Measurements from ENCODE around the gene CLIC4. TPM values are rescaled to one million over a fixed set of nuclear protein-coding genes. Genes with fewer than 3 reads are reported as not detected.

CLIC4 gene
- total RNA-seq, 1 experiment from 2014 or later, result 62.7 TPM

GRCh38 chr1:24875991-24876506 lies 130.8 kb downstream of the CLIC4 start:
- peaks cover 45% of the 10 kb centered on the region for H3K27me3 Mint-ChIP-seq (ENCODE audit: unreplicated experiment)
- no peak for TF ChIP-seq CTCF (IDR thresholded peaks at IDR 0.05; ENCODE audit: unreplicated experiment)
- intact Hi-C loops (cut with micrococcal nuclease; ENCODE audit: unreplicated experiment), result no loop called here
- H3K27ac Mint-ChIP-seq (ENCODE audit: unreplicated experiment), result no peak overlapping the region
- no peaks in the 10 kb centered on the region for H3K9me3 Mint-ChIP-seq (ENCODE audit: low read depth, unreplicated experiment)
- CTCF ChIA-PET, result interaction anchor here (0.5 kb wide), 1 partner anchor 589 kb away, joined by 3 read pairs; no protein-coding TSS in a partner anchor
- no TSS peak for BruUV-seq (replicated peaks)
- no peaks in the 10 kb centered on the region for H3K4me1 Mint-ChIP-seq (ENCODE audit: low read depth, unreplicated experiment)
- H3K4me3 Mint-ChIP-seq (ENCODE audit: low read depth, unreplicated experiment), result no peak overlapping the region
- DNase-seq, result no peak
- H3K36me3 Mint-ChIP-seq (ENCODE audit: insufficient read depth, unreplicated experiment), result no peaks in the 10 kb centered on the region

- H3K4me3 Mint-ChIP-seq (ENCODE audit: low read depth, unreplicated experiment), result no peak overlapping the region
- no TSS peak for BruUV-seq (replicated peaks)
- H3K27me3 Mint-ChIP-seq (ENCODE audit: unreplicated experiment), result peaks cover 44% of the 10 kb centered on the region
- CTCF ChIA-PET, result no interaction called here
- no peak for TF ChIP-seq CTCF (IDR thresholded peaks at IDR 0.05; ENCODE audit: unreplicated experiment)
- no peaks in the 10 kb centered on the region for H3K4me1 Mint-ChIP-seq (ENCODE audit: low read depth, unreplicated experiment)
- no peak overlapping the region for H3K27ac Mint-ChIP-seq (ENCODE audit: unreplicated experiment)
- no peaks in the 10 kb centered on the region for H3K36me3 Mint-ChIP-seq (ENCODE audit: insufficient read depth, unreplicated experiment)
- DNase-seq, result no peak
- intact Hi-C loops (cut with micrococcal nuclease; ENCODE audit: unreplicated experiment), result no loop called here
- H3K9me3 Mint-ChIP-seq (ENCODE audit: low read depth, unreplicated experiment), result no peaks in the 10 kb centered on the region
These were observed 132.8 kb downstream of the CLIC4 start for GRCh38 chr1:24878045-24878444.

GRCh38 chr1:24878775-24879742 lies 133.8 kb downstream of the CLIC4 start:
- no TSS peak for BruUV-seq (replicated peaks)
- H3K4me3 Mint-ChIP-seq (ENCODE audit: low read depth, unreplicated experiment), result no peak overlapping the region
- no peaks in the 10 kb centered on the region for H3K4me1 Mint-ChIP-seq (ENCODE audit: low read depth, unreplicated experiment)
- no peak overlapping the region for H3K27ac Mint-ChIP-seq (ENCODE audit: unreplicated experiment)
- peaks cover 54% of the 10 kb centered on the region for H3K27me3 Mint-ChIP-seq (ENCODE audit: unreplicated experiment)
- CTCF ChIA-PET, result no interaction called here
- intact Hi-C loops (cut with micrococcal nuclease; ENCODE audit: unreplicated experiment), result no loop called here
- TF ChIP-seq CTCF (IDR thresholded peaks at IDR 0.05; ENCODE audit: unreplicated experiment), result no peak
- H3K9me3 Mint-ChIP-seq (ENCODE audit: low read depth, unreplicated experiment), result no peaks in the 10 kb centered on the region
- no peak for DNase-seq
- no peaks in the 10 kb centered on the region for H3K36me3 Mint-ChIP-seq (ENCODE audit: insufficient read depth, unreplicated experiment)

GRCh38 chr1:24881034-24881433 lies 135.8 kb downstream of the CLIC4 start:
- Mint-ChIP-seq H3K36me3 (ENCODE audit: insufficient read depth, unreplicated experiment) (no peaks in the 10 kb centered on the region), H3K9me3 (ENCODE audit: low read depth, unreplicated experiment) (no peaks in the 10 kb centered on the region), H3K27ac (ENCODE audit: unreplicated experiment) (no peak overlapping the region), H3K4me3 (ENCODE audit: low read depth, unreplicated experiment) (no peak overlapping the region), H3K4me1 (ENCODE audit: low read depth, unreplicated experiment) (no peaks in the 10 kb centered on the region), H3K27me3 (ENCODE audit: unreplicated experiment) (peaks cover 71% of the 10 kb centered on the region)
- BruUV-seq (replicated peaks), result no TSS peak
- DNase-seq, result no peak
- no peak for TF ChIP-seq CTCF (IDR thresholded peaks at IDR 0.05; ENCODE audit: unreplicated experiment)
- intact Hi-C loops (cut with micrococcal nuclease; ENCODE audit: unreplicated experiment), result no loop called here
- CTCF ChIA-PET, result no interaction called here

Measured in Calu3 (cell line).